Right hindlimb (tissue), 1 donor: Measurements from ENCODE around the gene SPEM3.

Experiments used
- DNase-seq: peaks from one replicate; pipeline ENCODE4 v3.0.0-alpha.2; 2018

Gene SPEM3

GRCh38 chr17:7403977-7404736 lies 24.5 kb upstream of the SPEM3 start, which contains the start of gene TMEM256:
TMEM256 (minus strand) TSS chr17:7404097; CDS start chr17:7404084, 13 bp downstream.
- peak; percentile 100 for DNase-seq

DNA sequence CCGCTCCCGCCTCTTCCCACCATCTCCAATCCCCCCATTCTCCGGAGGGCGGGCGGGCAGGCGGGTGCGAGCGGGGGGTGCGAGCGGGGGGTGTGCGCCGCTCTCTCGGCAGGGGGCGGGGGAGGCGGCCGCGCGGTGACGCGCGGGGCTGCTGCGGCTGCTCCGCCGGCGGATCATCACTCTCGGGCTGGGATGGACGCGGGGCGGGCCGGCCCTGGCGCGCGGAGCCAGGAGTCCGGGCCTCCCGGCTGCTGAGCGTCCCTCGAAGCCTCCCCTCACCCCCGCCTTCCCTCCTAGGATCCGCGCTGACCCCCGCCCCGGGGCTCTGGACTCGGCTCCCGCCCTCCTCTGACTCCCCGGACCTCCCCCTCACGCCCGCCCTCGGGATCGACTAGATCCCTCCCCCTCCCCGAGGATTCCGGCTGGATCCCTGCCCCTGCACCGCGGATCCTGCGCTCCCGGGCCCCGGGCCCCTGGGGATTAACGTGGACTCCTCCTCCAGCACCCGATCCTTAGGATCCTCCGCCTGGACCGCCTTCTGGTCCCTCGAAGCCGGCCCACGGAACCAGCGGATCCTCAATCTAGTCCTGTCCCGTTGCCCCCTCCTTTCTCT lies 23.8 kb upstream of the SPEM3 start:
- DNase-seq: no peak

DNA sequence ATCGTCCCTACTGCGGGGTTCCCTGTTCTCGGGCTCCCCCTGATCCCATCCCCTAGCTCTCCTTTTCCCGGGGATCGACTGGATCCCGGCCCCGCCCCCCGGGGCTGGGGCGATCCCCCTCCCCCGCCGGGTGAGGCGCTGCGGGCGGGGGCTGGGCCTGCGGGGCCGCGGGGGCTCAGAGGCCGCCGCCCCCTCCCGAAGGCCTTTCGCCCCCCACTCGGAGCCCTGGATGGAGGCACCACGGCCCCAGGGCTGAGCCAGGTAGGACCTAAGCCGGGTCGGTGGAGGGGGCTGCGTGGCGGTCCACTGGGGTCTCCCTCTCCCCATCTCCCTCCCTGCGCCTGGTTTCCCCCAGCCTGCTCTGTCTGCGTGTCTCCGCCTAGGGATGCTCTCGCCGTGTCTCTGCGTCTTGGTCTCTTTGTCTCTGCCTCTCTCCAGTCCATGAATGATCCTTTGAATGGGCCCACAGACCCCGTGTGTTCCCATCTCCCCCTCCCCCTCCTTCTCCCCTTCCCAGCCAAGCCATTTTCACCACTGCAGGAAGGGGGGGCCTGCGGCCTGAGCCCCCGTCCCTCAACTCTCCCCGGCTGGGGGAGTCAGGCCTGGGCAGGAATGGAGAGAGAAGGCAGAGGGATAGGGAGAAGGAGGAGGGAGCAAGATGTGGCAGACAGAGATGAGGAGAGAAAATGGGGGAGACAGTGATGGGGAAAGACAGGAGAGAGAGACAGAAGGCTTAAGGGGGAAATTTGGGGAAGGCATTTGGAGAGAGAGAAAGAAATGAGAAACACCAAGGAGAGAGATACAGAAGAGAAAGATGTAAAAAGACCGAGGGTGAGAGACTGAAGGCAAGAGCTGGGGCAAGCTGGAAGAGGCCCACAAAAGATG lies 23.1 kb upstream of the SPEM3 start:
- peak; percentile 59 for DNase-seq

GRCh38 chr17:7406235-7406825 lies 22.3 kb upstream of the SPEM3 start:
- no peak for DNase-seq

- no peak for DNase-seq
Measured at GRCh38 chr17:7407082-7407481, 21.6 kb upstream of the SPEM3 start.

DNA sequence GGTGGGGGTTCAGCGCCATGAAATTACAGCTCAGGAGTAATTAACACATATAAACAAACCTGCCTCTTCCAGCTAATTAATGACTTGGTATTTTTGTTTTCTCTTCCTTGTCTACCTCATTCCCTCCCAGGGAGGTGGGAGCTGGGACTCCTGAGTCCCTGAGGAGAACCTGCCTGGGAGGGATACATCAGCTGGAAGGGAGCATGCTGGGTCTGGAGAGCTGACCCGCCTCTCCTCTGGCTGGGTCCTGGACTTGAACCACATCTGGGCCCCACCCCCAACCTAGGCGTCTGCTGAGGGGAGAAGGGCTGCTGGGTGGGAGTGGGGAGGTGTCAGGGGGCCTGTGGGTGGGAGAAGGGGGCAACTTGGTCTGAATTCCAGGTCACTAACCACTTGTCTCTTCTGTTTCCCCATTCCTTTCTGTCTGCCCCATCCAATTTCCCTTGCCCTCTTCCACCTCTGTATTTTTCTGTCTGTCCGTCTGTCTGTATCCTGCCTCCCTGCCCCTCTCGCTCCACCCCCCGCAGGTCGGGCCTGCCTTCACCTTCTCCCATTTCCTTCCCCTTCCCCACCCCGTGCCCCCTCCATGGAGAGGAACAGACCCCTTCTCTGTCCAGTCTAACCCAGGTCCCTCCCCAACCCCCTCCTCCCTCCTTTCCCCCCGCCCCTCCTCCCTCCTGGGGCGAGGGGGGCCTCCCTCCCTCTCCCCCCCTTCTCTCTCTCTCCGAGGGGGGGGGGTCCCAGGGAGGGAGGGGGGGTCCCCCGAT lies 21.0 kb upstream of the SPEM3 start, which contains the start of gene NLGN2:
Gene NLGN2, plus strand, starts transcription at position 361 of the 767 bp plus-strand sequence. CDS start 411 bp downstream, outside the sequence.
- DNase-seq: no peak

DNA sequence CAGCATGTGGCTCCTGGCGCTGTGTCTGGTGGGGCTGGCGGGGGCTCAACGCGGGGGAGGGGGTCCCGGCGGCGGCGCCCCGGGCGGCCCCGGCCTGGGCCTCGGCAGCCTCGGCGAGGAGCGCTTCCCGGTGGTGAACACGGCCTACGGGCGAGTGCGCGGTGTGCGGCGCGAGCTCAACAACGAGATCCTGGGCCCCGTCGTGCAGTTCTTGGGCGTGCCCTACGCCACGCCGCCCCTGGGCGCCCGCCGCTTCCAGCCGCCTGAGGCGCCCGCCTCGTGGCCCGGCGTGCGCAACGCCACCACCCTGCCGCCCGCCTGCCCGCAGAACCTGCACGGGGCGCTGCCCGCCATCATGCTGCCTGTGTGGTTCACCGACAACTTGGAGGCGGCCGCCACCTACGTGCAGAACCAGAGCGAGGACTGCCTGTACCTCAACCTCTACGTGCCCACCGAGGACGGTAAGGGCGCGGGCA lies 20.4 kb upstream of the SPEM3 start:
- DNase-seq: no peak

DNA sequence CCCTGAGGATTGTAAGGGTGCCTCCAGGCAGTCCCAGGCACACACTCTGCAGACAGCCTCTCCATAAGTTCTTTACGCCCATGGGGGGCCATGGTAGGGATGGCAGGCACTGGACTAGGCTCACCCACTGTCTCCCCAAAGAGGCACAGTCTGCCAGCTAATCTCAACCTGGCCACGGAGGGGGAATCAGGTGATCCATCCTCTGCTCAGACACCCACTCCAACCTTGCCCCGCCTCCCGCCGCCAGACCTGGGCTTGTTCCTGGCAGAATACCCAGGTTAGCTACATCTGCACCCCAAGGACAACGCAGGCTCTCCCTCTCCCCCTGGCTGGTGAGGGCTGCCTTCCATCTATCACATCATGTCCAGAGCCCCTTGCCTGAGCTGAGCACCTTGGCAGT lies 19.8 kb upstream of the SPEM3 start:
- DNase-seq: no peak

DNA sequence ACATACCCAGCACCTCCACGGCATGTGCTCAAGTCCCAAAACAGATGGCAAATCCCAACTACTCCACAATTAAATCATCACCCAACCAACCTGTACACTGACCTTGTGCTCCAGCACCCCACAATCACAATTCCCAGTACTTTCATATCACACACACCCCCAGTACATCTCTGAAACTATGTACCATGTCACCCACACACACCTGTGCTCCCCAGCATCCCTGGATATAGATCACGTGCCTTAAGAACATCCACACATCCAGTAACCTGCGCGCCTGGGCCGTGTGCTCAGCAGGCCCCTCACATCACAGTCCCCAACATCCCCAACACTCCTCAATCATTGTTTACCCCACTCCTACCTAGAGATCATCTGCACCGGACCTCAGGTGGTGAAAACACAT lies 18.9 kb upstream of the SPEM3 start:
- no peak for DNase-seq

DNA sequence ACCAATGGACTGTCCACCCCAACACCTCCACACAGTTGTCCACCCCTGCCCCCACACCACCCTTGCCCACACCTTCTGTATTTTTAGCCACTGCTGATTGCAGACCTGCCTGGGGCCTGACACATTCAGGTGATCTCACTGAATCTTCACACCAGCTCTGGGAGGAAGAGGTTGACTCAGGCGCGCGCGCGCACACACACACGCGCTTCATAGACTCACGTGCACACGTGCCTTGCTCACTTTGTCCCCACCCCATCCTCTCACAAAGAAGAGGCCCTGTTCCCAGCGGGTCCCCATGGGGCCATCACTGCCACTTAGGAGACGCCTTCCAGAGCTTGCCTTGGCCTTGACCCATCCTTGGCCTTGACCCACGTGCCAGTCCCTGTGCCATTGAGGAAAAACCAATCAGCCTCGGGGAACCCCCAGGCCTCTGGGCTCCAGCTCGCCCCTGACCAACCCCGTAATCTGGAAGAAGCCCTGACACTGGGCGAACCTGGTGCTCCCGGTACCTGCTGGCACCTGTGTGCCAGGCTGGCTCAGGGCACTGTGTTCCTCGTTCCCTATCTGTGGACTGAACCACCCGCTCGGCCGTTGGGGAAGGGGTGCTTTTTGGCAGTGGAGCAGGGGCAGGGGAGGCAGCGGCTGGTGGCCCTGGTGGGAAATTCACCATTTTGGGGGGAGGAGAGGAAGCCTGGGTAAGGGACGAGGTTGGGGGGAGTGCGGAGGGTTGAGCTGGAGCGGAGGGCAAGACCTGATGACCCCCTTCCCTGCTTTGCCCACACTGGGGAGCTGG lies 17.8 kb upstream of the SPEM3 start:
- DNase-seq: no peak

GRCh38 chr17:7411427-7411750 lies 17.3 kb upstream of the SPEM3 start:
- DNase-seq: no peak

GRCh38 chr17:7413346-7413985 lies 15.2 kb upstream of the SPEM3 start:
- DNase-seq: no peak

DNA sequence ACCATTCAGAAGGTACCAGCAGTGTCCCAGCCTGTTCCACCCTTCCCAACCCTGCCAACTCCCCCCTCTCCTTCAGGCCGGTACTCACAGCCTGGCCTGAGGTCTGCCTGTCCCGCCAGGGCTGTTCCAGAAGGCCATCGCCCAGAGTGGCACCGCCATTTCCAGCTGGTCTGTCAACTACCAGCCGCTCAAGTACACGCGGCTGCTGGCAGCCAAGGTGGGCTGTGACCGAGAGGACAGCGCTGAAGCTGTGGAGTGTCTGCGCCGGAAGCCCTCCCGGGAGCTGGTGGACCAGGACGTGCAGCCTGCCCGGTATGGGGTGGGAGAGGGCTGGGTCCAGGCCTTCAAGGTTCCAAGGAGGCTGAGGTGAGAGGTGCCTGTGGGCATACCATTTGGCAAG lies 13.8 kb upstream of the SPEM3 start:
- DNase-seq: no peak

- DNase-seq: no peak
Measured at GRCh38 chr17:7415784-7416183, 12.9 kb upstream of the SPEM3 start.

DNA sequence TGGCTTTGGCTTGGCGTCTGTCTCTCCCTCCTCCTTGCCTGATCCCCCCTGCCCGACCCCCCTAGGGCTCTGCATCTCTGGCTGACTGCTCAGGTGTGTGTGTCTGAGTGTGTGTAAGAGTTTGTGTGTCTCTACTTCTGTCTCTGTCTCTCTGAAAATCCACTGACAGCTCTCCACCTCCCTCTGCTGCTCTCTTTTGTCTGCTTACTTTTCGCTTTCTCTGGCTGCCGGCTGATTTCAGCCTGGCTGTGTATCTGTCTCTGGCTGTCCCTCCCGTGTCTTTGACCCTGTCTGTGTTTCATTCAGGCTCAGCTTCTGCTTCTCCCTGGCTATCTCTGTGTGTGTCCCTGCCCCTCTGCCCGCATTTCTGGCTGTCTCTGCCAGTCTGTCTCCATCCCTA lies 12.3 kb upstream of the SPEM3 start:
- DNase-seq: no peak

GRCh38 chr17:7417056-7417655 lies 11.5 kb upstream of the SPEM3 start:
- no peak for DNase-seq

DNA sequence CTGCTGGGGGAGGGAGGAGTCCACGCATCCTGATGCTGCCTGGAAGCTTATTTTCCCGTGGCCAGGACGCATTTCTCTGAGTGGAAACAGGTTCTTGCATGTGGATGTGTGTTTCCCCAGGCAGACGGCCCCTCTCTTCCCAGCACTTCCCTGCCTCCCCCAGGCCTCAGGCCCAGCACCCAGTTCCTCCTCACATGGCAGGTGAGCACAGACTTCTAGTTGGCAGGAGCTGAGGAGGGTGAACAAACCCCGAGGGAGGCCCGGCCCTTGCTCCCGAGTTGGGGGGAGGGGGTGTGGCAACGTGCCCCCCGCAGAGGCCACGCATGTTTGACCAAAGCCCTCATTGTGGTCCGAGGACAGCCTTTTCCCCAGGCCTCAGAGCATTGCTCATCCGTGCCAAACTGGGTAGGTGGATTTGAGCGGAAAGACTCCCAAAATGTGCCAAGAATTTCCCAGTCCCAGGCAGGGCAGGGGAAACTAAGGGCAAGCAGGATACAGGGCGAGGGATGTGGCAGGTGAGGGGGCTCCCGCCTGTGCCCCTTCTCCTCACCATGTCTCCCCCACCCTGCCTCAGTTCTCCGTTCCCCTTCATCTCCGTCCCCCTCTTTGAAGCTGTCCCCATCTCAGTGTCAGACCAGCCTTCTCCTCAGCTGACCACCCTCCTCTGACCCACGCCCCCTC lies 10.0 kb upstream of the SPEM3 start:
- DNase-seq: no peak

DNA sequence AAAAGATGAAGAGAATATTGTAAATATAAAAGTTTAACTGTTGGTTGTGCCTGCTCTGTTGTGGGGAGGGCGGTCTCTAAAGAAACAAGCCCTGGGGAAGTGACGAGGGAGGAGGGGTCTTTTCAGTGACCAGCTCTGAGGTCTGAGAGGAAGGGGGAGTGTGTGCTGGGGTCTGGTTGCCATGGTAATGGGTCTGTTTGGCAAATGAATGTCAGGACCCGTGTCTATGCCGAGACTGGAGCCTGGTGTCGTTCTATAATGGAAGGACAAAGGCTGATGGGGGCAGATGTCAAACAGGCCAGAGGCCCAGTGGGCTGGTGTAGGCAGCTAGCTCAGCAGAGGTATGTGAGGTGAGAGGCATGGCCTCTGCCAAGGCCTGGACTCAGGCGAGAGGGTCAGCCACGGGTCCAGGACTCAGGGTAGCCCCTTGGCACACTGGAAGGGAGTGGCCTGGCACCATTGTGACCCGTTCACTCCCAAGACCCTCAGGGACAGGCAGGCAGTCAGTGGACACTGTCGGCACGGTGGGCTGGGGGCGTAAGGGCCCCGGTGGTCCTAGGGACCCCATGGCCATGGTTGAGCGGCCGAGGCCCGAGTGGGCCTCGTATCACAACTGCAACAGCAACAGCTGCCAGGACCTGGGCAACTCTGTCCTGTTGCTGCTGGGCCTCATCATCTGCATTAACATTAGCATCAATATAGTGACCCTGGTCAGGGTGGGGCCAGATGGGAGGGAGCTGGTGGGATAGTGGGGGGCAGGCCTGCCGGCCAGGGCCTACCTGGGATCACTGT lies 8.6 kb upstream of the SPEM3 start, which contains the start of gene SPEM1:
Gene SPEM1, plus strand, starts transcription at position 506 of the 792 bp plus-strand sequence. Its CDS starts 61 bp downstream, at position 567.
- no peak for DNase-seq

DNA sequence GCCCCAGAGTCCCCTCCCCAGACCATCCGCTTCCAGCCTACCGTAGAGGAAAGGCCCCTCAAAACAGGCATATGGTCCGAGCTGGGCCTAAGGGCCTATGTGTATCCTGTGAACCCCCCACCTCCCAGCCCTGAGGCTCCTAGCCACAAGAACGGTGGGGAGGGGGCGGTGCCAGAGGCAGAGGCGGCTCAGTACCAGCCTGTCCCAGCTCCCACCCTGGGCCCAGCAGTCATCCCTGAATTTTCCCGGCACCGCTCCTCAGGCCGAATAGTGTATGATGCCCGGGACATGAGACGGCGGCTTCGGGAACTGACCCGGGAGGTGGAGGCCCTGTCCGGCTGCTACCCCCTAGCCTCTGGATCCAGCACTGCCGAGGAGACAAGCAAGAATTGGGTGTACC lies 7.5 kb upstream of the SPEM3 start:
- DNase-seq: no peak
